Measurements from ENCODE around the gene LLGL2.

GRCh38 chr17:75481194-75482068 is 44.1 kb upstream of the LLGL2 start:
- no peak for TF ChIP-seq CTCF (IDR thresholded peaks at IDR 0.05; ENCODE audit: low read depth, low read length)
- TF ChIP-seq EZH2phosphoT487 (IDR thresholded peaks at IDR 0.05; ENCODE audit: low read depth): no peak

Data from OCI-LY3 (cell line).